AG09319 (cell line): ENCODE measurements around the gene SCYGR1.

Experiments
- DNase-seq: peaks from one replicate; pipeline ENCODE4 v3.0.0-alpha.2; 2010; ENCODE audit warnings: low read depth; ENCODE audit errors: extremely low read depth
- TF ChIP-seq, protein P1 (sequence below): IDR thresholded peaks from 2 replicates; pipeline ENCODE4 v1.5.1; 2011; ENCODE audit warnings: low read depth, mild to moderate bottlenecking, inconsistent platforms, low read length, moderate library complexity

The SCYGR1 gene

DNA sequence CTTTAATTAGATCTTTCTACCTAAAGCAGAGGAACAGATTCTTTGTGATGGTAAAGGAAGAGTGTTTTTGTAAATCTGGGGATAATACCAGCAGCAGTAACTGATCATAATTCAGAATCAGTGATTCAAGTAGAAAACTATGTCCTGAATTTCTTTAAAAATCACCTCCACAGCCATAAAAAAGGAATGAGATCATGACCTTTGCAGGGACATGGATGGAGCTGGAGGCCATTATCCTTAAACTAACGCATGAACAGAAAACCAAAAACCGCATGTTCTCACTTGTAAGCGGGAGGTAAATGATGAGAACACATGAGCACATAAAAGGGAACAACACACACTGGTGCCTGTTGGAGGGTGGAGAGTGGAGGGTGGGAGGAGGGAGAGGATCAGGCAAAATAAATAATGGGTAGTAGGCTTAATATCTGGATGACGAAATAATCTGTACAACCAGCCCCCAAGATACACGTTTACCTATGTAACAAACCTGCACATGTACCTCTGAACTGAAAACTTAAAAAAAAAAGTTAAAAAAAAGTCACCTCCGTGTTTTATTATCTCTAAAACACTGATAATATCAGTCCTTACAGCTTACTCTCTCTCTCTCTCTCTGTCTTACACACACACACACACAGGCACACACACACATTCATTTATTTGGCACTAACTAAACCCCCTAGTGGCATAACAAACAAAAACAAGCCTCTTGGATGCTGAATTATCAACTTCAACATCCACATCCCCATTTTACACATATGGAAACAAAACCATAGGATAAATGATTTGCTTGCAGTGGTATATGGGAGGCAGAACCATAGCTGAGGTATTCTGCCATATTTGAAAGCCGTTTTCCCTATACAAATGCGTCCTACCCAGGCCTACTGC is 10.0 kb downstream of the SCYGR1 start:
- TF ChIP-seq, protein P1, sequence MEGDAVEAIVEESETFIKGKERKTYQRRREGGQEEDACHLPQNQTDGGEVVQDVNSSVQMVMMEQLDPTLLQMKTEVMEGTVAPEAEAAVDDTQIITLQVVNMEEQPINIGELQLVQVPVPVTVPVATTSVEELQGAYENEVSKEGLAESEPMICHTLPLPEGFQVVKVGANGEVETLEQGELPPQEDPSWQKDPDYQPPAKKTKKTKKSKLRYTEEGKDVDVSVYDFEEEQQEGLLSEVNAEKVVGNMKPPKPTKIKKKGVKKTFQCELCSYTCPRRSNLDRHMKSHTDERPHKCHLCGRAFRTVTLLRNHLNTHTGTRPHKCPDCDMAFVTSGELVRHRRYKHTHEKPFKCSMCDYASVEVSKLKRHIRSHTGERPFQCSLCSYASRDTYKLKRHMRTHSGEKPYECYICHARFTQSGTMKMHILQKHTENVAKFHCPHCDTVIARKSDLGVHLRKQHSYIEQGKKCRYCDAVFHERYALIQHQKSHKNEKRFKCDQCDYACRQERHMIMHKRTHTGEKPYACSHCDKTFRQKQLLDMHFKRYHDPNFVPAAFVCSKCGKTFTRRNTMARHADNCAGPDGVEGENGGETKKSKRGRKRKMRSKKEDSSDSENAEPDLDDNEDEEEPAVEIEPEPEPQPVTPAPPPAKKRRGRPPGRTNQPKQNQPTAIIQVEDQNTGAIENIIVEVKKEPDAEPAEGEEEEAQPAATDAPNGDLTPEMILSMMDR = no peak; the same call in 1 of the 2 replicates
- no peak for DNase-seq

DNA sequence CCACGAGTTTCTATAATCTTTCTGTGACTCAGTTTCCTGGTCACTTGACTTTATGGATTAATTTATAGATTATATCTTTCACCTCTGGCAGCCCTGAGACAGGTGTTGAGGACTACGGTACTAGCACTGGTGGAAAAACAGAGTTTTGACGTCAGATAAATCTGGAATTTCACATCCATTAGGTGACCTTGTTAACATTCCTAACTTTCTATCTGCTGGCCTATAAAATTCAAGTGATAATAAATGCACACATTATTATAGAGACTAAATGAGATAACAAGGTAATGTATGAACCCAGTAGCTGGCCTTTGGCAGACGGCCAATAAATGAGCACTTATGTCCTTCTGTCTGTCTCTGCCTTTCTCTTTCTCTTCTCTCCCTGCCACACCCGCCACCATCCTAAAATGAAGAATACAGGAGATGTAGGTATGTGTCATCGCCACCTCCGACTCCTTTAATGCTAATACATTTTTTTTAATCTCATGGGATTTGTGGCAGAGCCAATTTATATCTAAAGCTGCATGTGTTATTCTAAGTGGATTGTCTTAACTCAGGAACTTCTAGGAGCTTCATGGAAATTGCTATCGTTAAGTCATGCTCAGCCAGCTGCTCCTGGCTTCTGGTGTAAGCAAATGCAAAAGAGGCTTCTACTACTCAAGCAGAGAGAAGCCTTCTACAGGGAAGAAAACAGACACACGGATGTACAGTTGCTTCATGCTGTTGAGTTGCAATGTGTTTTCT is 10.9 kb downstream of the SCYGR1 start:
- no peak for DNase-seq
- TF ChIP-seq, protein P1 = no peak

DNA sequence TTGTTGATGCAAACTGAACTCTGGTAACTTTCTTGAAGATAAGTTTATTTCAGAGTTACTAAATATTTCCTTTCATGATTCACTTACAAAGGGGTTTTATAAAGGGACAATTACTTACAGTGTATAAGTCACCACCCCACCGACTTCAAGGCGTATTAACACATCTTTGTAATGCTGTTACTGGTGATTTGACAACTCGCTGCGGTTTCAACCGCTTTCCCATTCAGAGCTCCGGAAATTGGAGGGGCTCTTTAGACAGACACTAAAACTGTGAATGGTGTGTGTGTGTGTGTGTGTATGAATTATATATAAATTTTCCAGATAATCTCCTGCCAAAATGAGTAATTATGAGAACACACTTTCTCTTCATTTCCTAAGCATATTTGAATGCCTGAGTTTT is 13.6 kb downstream of the SCYGR1 start:
- TF ChIP-seq, protein P1 = no peak
- no peak for DNase-seq

DNA sequence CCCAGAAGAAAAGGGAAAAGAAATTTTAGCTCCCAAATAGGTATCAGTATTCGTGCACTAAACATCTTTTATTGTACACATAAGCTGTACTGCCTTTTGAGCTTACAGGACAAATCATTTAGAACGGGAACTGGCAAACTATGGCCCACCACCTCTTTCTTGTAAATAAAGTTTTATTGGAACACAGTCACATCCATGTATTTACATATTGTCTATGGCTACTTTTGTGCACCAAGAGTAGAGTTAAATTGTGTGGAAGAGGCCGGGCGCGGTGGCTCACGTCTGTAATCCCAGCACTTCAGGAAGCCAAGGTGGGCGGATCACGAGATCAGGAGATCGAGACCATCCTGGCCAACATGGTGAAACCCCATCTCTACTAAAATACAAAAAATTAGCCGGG is 14.4 kb downstream of the SCYGR1 start:
- DNase-seq = no peak
- TF ChIP-seq, protein P1 = no peak

DNA sequence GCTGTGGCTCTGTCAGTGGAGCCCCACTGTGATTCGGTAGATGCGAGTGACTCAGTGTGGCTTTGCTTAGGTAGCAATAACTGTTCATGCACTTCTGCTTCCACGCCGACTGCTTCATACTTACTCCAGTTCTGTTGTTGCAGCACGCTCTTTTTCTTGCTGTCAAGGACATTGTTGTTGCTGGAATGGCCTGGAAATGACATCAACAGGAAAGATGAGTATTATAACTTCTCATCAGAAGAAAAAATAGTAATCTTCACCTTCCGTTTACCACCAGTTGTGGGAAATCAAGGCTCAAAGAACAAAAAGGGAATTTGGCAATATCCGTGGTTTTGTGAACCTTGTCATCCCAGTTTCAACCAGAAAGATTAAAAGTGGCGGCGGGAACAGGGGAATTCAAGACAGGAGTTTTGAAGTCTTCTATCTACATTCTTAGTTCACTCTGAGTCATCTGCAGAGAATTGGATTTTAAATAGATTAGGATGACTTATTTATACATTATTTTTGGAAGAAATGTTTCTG is 16.9 kb downstream of the SCYGR1 start:
- DNase-seq = no peak
- TF ChIP-seq, protein P1 = no peak

DNA sequence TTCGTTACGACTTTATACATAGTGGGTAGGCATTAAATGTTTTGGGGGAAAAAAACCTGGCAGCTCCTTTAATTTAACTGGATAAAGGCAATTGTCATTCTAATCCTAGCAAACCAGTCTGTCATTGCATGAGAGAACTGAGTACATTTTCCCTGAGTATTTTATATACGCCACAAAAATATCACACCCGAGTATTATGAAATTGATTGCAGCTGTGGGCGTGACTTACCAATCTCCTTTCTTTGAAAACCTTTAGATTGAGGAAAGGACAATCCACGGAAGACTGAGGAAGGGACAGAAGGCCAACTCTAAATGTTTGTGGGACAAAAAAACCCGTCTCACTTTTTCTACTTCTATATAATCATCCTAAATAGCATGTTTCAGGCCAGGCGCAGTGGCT is 17.7 kb downstream of the SCYGR1 start:
- TF ChIP-seq, protein P1 = no peak
- no peak for DNase-seq

DNA sequence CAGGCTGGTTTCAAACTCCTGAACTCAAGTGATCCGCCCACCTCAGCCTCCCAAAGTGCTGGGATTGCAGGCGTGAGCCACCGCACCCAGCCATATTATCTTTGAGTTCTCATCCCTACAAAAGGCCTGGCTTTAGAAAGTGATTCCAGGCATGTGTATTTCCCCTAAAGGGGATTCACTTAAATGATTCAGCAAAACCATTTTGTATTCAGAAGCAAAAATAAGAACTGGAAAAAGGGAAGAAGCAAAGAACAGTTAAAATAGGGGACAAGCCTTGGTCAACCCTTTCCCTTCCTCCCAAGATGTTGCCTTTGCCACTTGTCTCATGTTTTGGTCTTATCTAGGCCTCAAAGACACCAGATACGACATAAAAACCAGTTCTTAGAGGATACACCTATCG is 19.2 kb downstream of the SCYGR1 start:
- DNase-seq = no peak
- TF ChIP-seq, protein P1 = no peak
